Esophagus muscularis mucosa (tissue), 3 donors: ENCODE measurements around the gene NFILZ.

Experiments used
- CTCF ChIP-seq, 3 experiments: fragments of 200-600 bp in 2 of 3; fragments of 450-650 bp in 1 of 3; sonication (generic) in 2 of 3; IDR thresholded peaks; one replicate each; pipeline ENCODE4 v1.5.1; 2017 to 2019; ENCODE audit warnings: antibody characterized with exemption in 3 of 3, mild to moderate bottlenecking in 2 of 3, moderate library complexity in 1 of 3
- POLR2A ChIP-seq: fragments of 450-650 bp; IDR thresholded peaks from one replicate; pipeline ENCODE4 v1.6.1; 2017; ENCODE audit warnings: antibody characterized with exemption, moderate library complexity, mild to moderate bottlenecking, low read depth
- POLR2AphosphoS5 ChIP-seq, 2 donors: sonication (generic); formaldehyde crosslinking; IDR thresholded peaks; one replicate each; pipeline ENCODE4 v1.6.1; 2017; ENCODE audit warnings: antibody characterized with exemption in 2 of 2

GRCh38 chr19:8600816-8601215 is 29.6 kb upstream of the NFILZ start:
- TF ChIP-seq POLR2A (no peak), POLR2AphosphoS5 (IDR thresholded peaks at IDR 0.05) (no peak), CTCF (IDR thresholded peaks at IDR 0.05) (no peak)
